CD14-positive monocyte (primary cell): Measurements from ENCODE around the gene TOPBP1. TPM values are rescaled to one million over a fixed set of nuclear protein-coding genes. Genes with fewer than 3 reads are reported as not detected.

ENCODE experiments used
- DNase-seq, 3 donors: peaks; one replicate each; pipeline ENCODE4 v3.0.0-alpha.2; 2011 to 2022
- H2AFZ ChIP-seq: 2 replicates; pipeline ENCODE4 v1.6.0; 2012; ENCODE audit warnings: mild to moderate bottlenecking, low read depth, low read length, inconsistent platforms; ENCODE audit not compliant: insufficient read depth, poor library complexity, severe bottlenecking
- H3K27ac ChIP-seq, 2 donors: 1 replicate in 1 of 2; 2 replicates in 1 of 2; pipeline ENCODE4 v1.5.1; 2012 to 2013; ENCODE audit warnings: low read length in 2 of 2, control low read depth in 1 of 2, inconsistent platforms in 1 of 2, low read depth in 1 of 2, mild to moderate bottlenecking in 1 of 2
- H3K27me3 ChIP-seq, 2 donors: one replicate each; pipeline versions ENCODE4 v1.6.0 to v1.6.1; 2011 to 2013; ENCODE audit warnings: low read length in 2 of 2; ENCODE audit not compliant: control insufficient read depth in 2 of 2, insufficient read depth in 2 of 2
- H3K36me3 ChIP-seq, 2 donors: replicated peaks in 1 of 2; 1 replicate in 1 of 2; 2 replicates in 1 of 2; pipeline versions ENCODE4 v1.5.1 to v1.6.1; 2012 to 2013; ENCODE audit warnings: low read length in 2 of 2, control low read depth in 1 of 2, inconsistent platforms in 1 of 2, mild to moderate bottlenecking in 1 of 2; ENCODE audit not compliant: insufficient read depth in 2 of 2, control insufficient read depth in 1 of 2
- H3K4me1 ChIP-seq, 2 donors: 1 replicate in 1 of 2; 2 replicates in 1 of 2; pipeline versions ENCODE4 v1.5.1 to v1.6.1; 2012 to 2013; ENCODE audit warnings: low read length in 2 of 2, control low read depth in 1 of 2, inconsistent platforms in 1 of 2, mild to moderate bottlenecking in 1 of 2, moderate library complexity in 1 of 2; ENCODE audit not compliant: insufficient read depth in 2 of 2, control insufficient read depth in 1 of 2
- H3K4me2 ChIP-seq: replicated peaks from 2 replicates; pipeline ENCODE3; 2012; ENCODE audit warnings: low read length, moderate library complexity, mild to moderate bottlenecking; ENCODE audit not compliant: poor library complexity, severe bottlenecking; ENCODE audit errors: extremely low read depth
- H3K4me3 ChIP-seq, 3 experiments: fragments of 200-600 bp in 1 of 3; sonication (generic) in 1 of 3; replicated peaks in 1 of 3; 1 replicate in 2 of 3; 2 replicates in 1 of 3; pipeline ENCODE4 v1.5.1; 2011 to 2013; ENCODE audit warnings: low read length in 3 of 3, mild to moderate bottlenecking in 3 of 3, control low read depth in 2 of 3, low read depth in 2 of 3, inconsistent platforms in 1 of 3, moderate library complexity in 1 of 3
- H3K79me2 ChIP-seq: 2 replicates; pipeline ENCODE4 v1.6.0; 2012; ENCODE audit warnings: mild to moderate bottlenecking, control low read depth, inconsistent platforms, low read length, moderate library complexity; ENCODE audit not compliant: insufficient read depth
- H3K9ac ChIP-seq: 2 replicates; pipeline ENCODE4 v1.6.0; 2017; ENCODE audit warnings: low read length, mild to moderate bottlenecking; ENCODE audit not compliant: insufficient read depth, poor library complexity, severe bottlenecking
- H3K9me3 ChIP-seq, 2 donors: replicated peaks in 1 of 2; 1 replicate in 1 of 2; 2 replicates in 1 of 2; pipeline versions ENCODE4 v1.5.1 to v1.6.1; 2012 to 2013; ENCODE audit warnings: low read length in 2 of 2, control low read depth in 1 of 2; ENCODE audit not compliant: control insufficient read depth in 1 of 2, insufficient read depth in 1 of 2
- H4K20me1 ChIP-seq: 2 replicates; pipeline ENCODE4 v1.6.0; 2012; ENCODE audit warnings: mild to moderate bottlenecking, low read length, control low read depth, moderate library complexity; ENCODE audit not compliant: insufficient read depth
- H3K27ac Mint-ChIP-seq, 7 donors: one replicate each; pipeline ENCODE4 v1.8.0; 2020; ENCODE audit warnings: mild to moderate bottlenecking in 7 of 7, mixed read lengths in 7 of 7, moderate library complexity in 6 of 7, inconsistent platforms in 2 of 7
- H3K27me3 Mint-ChIP-seq, 3 donors: one replicate each; pipeline ENCODE4 v1.8.0; 2021 to 2022; ENCODE audit warnings: low read depth in 3 of 3, mild to moderate bottlenecking in 3 of 3, mixed read lengths in 3 of 3, moderate library complexity in 3 of 3, inconsistent platforms in 1 of 3
- H3K36me3 Mint-ChIP-seq, 2 donors: one replicate each; pipeline ENCODE4 v1.8.0; 2020; ENCODE audit warnings: mixed read lengths in 2 of 2, inconsistent platforms in 1 of 2, mild to moderate bottlenecking in 1 of 2
- H3K4me1 Mint-ChIP-seq: one replicate; pipeline ENCODE4 v1.8.0; 2020; ENCODE audit warnings: mild to moderate bottlenecking, mixed read lengths
- H3K4me3 Mint-ChIP-seq, 2 donors: one replicate each; pipeline ENCODE4 v1.8.0; 2020; ENCODE audit warnings: mild to moderate bottlenecking in 2 of 2, mixed read lengths in 2 of 2, moderate library complexity in 1 of 2
- H3K9me3 Mint-ChIP-seq, 7 donors: one replicate each; pipeline ENCODE4 v1.8.0; 2020 to 2022; ENCODE audit warnings: mixed read lengths in 7 of 7, mild to moderate bottlenecking in 6 of 7, moderate library complexity in 6 of 7, inconsistent platforms in 2 of 7
- CTCF ChIP-seq: fragments of 200-600 bp; IDR thresholded peaks from one replicate; pipeline ENCODE4 v1.8.0; 2022; ENCODE audit warnings: antibody characterized with exemption, mild to moderate bottlenecking
- WGBS: methylation state at CpG from one replicate; pipeline ENCODE4 v1.1.5; 2013; ENCODE audit warnings: missing lambda C conversion rate; ENCODE audit not compliant: insufficient coverage; 5-methylcytosine and 5-hydroxymethylcytosine counted together
- intact Hi-C, 2 donors: fragments of 100-400 bp; cut with micrococcal nuclease; formaldehyde crosslinking; loops; one replicate each; pipeline versions ENCODE4 v1.15.0 to v1.15.1; 2023
- polyA plus RNA-seq, 3 donors: library from polyadenylated mRNA; depleted of rRNA in 1 of 3; unstranded in 2 of 3; stranded (reverse) in 1 of 3; fragments of 300-500 nt in 2 of 3; fragments of >200 nt in 1 of 3; fragmentation: Illumina TruSeq in 2 of 3; gene quantifications; 1 replicate in 2 of 3; 2 replicates in 1 of 3; pipeline ENCODE4 v1.2.3, GENCODE V29; 2012 to 2021

The TOPBP1 gene
- polyA plus RNA-seq, 3 donors, result 4.9 to 24.3 (median 7.0) TPM

GRCh38 chr3:133674290-133674919 lies 12.7 kb upstream of the TOPBP1 start:
- Mint-ChIP-seq H3K4me1 (peaks cover 5% of the 10 kb centered on the region), H3K27me3 (peaks cover 43 to 65% (median 49%) of the 10 kb centered on the region in 3 donors), H3K27ac (no peak overlapping the region), H3K36me3 (no peaks in the 10 kb centered on the region), H3K4me3 (peak overlapping the region in 1 of 2 donors; percentile 75), H3K9me3 (peaks cover 0 to 14% (median 3%) of the 10 kb centered on the region in 7 donors)
- intact Hi-C loops, result no loop called here
- Histone ChIP-seq H3K27ac (no peak overlapping the region), H3K4me1 (no peaks in the 10 kb centered on the region), H3K27me3 (peaks cover 29 to 46% of the 10 kb centered on the region in 2 donors), H4K20me1 (no peaks in the 10 kb centered on the region), H2AFZ (no peak overlapping the region), H3K9ac (no peak overlapping the region), H3K4me3 (no peak overlapping the region), H3K9me3 (peaks cover 0 to 8% of the 10 kb centered on the region in 2 donors), H3K4me2 (no peak overlapping the region), H3K79me2 (no peaks in the 10 kb centered on the region), H3K36me3 (no peaks in the 10 kb centered on the region)
- TF ChIP-seq CTCF, result no peak
- 5% methylated on average over 44 of the region's 47 CpGs for WGBS
- DNase-seq, result no peak

- WGBS, result 34% methylated on average over 6 of the region's 12 CpGs
- H3K4me3 Mint-ChIP-seq, result peak overlapping the region in 1 of 2 donors; percentile 75
- intact Hi-C loops, result no loop called here
Measured at GRCh38 chr3:133673746-133674145, 12.0 kb upstream of the TOPBP1 start.

More at GRCh38 chr3:133673746-133674145, 12.0 kb upstream of the TOPBP1 start:
- Histone ChIP-seq H3K9me3 (peaks cover 0 to 8% of the 10 kb centered on the region in 2 donors), H3K4me3 (no peak overlapping the region), H3K4me1 (no peaks in the 10 kb centered on the region), H2AFZ (no peak overlapping the region), H3K27me3 (peaks cover 29 to 46% of the 10 kb centered on the region in 2 donors), H4K20me1 (no peaks in the 10 kb centered on the region), H3K27ac (no peak overlapping the region), H3K36me3 (no peaks in the 10 kb centered on the region), H3K79me2 (no peaks in the 10 kb centered on the region), H3K9ac (no peak overlapping the region), H3K4me2 (no peak overlapping the region)
- peaks cover 5% of the 10 kb centered on the region for H3K4me1 Mint-ChIP-seq
- peaks cover 45 to 67% (median 49%) of the 10 kb centered on the region in 3 donors for H3K27me3 Mint-ChIP-seq
- no peak overlapping the region for H3K27ac Mint-ChIP-seq
- no peak for DNase-seq
- TF ChIP-seq CTCF, result no peak
- peaks cover 0 to 14% (median 3%) of the 10 kb centered on the region in 7 donors for H3K9me3 Mint-ChIP-seq
- no peaks in the 10 kb centered on the region for H3K36me3 Mint-ChIP-seq
